ENCODE data around the gene PAM16.

DNA sequence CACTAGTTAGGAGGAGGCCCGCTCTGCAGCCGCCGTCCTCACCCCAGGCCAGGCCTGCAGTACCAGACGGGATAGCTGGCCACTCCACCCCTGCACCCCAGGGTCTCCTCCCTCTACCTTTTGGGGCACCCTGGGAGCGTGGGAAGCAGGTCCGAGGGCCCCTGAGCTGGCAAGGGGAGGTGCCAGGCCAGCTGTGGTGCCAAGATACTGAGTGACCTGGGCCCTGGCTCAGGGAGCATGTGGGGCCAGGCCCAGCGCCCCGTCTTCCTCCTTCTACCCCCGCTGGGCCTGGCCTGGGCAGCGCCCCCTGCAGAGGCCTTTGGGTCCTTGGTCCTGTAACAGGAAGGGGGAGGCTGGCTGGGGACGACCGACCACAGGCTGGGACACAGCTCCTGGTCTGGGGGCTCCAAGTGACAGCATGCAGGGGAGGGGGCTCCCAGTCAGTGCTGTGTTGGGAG, 13.0 kb downstream of the PAM16 start:
- TF ChIP-seq, protein P1, sequence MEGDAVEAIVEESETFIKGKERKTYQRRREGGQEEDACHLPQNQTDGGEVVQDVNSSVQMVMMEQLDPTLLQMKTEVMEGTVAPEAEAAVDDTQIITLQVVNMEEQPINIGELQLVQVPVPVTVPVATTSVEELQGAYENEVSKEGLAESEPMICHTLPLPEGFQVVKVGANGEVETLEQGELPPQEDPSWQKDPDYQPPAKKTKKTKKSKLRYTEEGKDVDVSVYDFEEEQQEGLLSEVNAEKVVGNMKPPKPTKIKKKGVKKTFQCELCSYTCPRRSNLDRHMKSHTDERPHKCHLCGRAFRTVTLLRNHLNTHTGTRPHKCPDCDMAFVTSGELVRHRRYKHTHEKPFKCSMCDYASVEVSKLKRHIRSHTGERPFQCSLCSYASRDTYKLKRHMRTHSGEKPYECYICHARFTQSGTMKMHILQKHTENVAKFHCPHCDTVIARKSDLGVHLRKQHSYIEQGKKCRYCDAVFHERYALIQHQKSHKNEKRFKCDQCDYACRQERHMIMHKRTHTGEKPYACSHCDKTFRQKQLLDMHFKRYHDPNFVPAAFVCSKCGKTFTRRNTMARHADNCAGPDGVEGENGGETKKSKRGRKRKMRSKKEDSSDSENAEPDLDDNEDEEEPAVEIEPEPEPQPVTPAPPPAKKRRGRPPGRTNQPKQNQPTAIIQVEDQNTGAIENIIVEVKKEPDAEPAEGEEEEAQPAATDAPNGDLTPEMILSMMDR (IDR thresholded peaks at IDR 0.05; ENCODE audit: poor library complexity): no peak
- no peak for TF ChIP-seq EZH2 (IDR thresholded peaks at IDR 0.05; ENCODE audit: borderline replicate concordance)
